K562 (cell line): Measurements from ENCODE around the gene NDUFC2. TPM values are rescaled to one million over a fixed set of nuclear protein-coding genes. Genes with fewer than 3 reads are reported as not detected.

Experiments
- FOS ChIP-seq: IDR thresholded peaks from 3 replicates; pipeline ENCODE4 v1.6.1; 2011; ENCODE audit not compliant: insufficient read length; ENCODE audit errors: extremely low read depth
- NFE2 ChIP-seq: IDR thresholded peaks from 2 replicates; pipeline ENCODE4 v1.6.1; 2014; ENCODE audit warnings: antibody characterized with exemption, low read depth
- SNIP1 ChIP-seq: fragments of 450-650 bp; IDR thresholded peaks from 2 replicates; pipeline ENCODE4 v1.7.1; 2017; ENCODE audit warnings: low read depth, mild to moderate bottlenecking
- TGIF2 ChIP-seq: sonication (generic); formaldehyde crosslinking; IDR thresholded peaks from 2 replicates; pipeline ENCODE4 v1.8.1; 2022; ENCODE audit warnings: mild to moderate bottlenecking, missing genetic modification reagents, moderate library complexity
- ZNF695 ChIP-seq: fragments of 450-650 bp; formaldehyde crosslinking; IDR thresholded peaks from 2 replicates; pipeline ENCODE4 v1.4.0; 2020; ENCODE audit warnings: mild to moderate bottlenecking, moderate library complexity
- ZZZ3 ChIP-seq: fragments of 450-650 bp; IDR thresholded peaks from 2 replicates; pipeline ENCODE4 v1.6.1; 2016; ENCODE audit warnings: antibody characterized with exemption, mild to moderate bottlenecking, moderate library complexity
- polyA plus RNA-seq, 8 experiments: library from polyadenylated mRNA; depleted of rRNA in 4 of 8; stranded (reverse) in 5 of 8; unstranded in 3 of 8; fragments of >200 nt; fragmentation: Nextera tagmentation in 2 of 8; fragmentation: Illumina TruSeq in 1 of 8; extraction: Ambion mirVana in 2 of 8; extraction: Trizol in 1 of 8; gene quantifications; 2 replicates each; pipeline versions ENCODE4 v1.2.1 to v1.2.3, GENCODE V29; 2011 to 2014; ENCODE audit warnings: inconsistent platforms in 1 of 8, missing spikeins in 1 of 8
- total RNA-seq, 7 experiments: library from RNA; depleted of rRNA in 6 of 7; stranded (reverse); fragments of >200 nt in 6 of 7; fragmentation: Illumina TruSeq in 2 of 7; extraction: Trizol in 2 of 7; gene quantifications; 2 replicates each; pipeline versions ENCODE4 v1.2.1 to v1.2.3, GENCODE V29; 2011 to 2021; ENCODE audit warnings: low replicate concordance in 1 of 7
- TF ChIP-seq, protein P1 (sequence below): fragments of 450-650 bp; IDR thresholded peaks from 2 replicates; pipeline ENCODE4 v1.7.1; 2018; ENCODE audit warnings: mild to moderate bottlenecking, low read depth; ENCODE audit not compliant: partially characterized antibody
- TF ChIP-seq, protein P2 (sequence below): sonication (generic); formaldehyde crosslinking; IDR thresholded peaks from 2 replicates; pipeline ENCODE4 v1.8.0; 2022; ENCODE audit warnings: mild to moderate bottlenecking, missing genetic modification reagents
- TF ChIP-seq, protein P3 (sequence below), 2 experiments: fragments of 450-650 bp; IDR thresholded peaks; 2 replicates each; pipeline ENCODE4 v1.6.1; 2016
- TF ChIP-seq, protein P4 (sequence below): fragments of 250-450 bp; sonication (Bioruptor Pico); IDR thresholded peaks from 2 replicates; pipeline ENCODE4 v1.5.0; 2021; ENCODE audit warnings: mild to moderate bottlenecking, borderline replicate concordance
- TF ChIP-seq, protein P5 (sequence below): fragments of 250-450 bp; sonication (Bioruptor Pico); IDR thresholded peaks from 2 replicates; pipeline ENCODE4 v1.9.0; 2021; ENCODE audit warnings: mild to moderate bottlenecking, inconsistent platforms
- TF ChIP-seq, protein P6 (sequence below): fragments of 450-650 bp; conservative IDR thresholded peaks from 2 replicates; pipeline ENCODE4 v1.6.1; 2016; ENCODE audit warnings: missing genetic modification characterization, low read depth, mild to moderate bottlenecking, control low read depth, missing compliant biosample characterization
- TF ChIP-seq, protein P7 (sequence below): fragments of 250-450 bp; sonication (Bioruptor Pico); IDR thresholded peaks from 2 replicates; pipeline ENCODE4 v1.4.0; 2020; ENCODE audit warnings: borderline replicate concordance

The NDUFC2 gene
- total and polyA plus RNA-seq, 9 of the 15 experiments (the other 6 are each of a cell fraction or from before 2014, with no cell fraction given), result 168 to 1,119 (median 442) TPM

DNA sequence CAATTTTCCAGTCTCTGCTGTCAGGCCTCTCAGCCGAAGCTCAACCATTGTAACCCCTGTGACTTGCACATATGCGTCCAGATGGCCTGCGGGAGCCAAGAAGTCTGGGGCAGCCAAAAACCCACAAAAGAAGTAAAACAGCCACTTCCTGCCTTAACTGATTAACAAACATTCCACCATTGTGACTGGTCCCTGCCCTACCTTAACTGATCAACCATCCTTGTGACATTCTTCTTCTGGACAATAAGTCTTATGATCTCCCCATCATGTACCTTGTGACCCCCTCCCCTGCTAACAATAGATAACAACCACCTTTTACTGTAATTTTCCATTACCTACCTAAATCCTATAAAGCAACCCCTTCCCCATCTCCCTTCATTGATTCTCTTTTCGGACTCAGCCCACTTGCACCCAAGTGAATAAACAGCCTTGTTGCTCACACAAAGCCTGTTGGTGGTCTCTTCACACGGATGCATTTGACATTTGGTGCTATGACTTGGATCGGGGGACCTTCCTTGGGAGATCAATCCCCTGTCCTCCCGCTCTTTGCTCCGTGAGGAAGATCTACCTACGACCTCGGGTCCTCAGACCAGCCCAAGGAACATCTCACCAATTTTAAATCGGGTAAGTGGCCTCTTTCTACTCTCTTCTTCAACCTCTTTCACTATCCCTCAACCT lies 1.3 kb upstream of the NDUFC2 start (continued):
- TF ChIP-seq, protein P1, sequence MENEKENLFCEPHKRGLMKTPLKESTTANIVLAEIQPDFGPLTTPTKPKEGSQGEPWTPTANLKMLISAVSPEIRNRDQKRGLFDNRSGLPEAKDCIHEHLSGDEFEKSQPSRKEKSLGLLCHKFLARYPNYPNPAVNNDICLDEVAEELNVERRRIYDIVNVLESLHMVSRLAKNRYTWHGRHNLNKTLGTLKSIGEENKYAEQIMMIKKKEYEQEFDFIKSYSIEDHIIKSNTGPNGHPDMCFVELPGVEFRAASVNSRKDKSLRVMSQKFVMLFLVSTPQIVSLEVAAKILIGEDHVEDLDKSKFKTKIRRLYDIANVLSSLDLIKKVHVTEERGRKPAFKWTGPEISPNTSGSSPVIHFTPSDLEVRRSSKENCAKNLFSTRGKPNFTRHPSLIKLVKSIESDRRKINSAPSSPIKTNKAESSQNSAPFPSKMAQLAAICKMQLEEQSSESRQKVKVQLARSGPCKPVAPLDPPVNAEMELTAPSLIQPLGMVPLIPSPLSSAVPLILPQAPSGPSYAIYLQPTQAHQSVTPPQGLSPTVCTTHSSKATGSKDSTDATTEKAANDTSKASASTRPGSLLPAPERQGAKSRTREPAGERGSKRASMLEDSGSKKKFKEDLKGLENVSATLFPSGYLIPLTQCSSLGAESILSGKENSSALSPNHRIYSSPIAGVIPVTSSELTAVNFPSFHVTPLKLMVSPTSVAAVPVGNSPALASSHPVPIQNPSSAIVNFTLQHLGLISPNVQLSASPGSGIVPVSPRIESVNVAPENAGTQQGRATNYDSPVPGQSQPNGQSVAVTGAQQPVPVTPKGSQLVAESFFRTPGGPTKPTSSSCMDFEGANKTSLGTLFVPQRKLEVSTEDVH, result no peak
- TF ChIP-seq, protein P2, sequence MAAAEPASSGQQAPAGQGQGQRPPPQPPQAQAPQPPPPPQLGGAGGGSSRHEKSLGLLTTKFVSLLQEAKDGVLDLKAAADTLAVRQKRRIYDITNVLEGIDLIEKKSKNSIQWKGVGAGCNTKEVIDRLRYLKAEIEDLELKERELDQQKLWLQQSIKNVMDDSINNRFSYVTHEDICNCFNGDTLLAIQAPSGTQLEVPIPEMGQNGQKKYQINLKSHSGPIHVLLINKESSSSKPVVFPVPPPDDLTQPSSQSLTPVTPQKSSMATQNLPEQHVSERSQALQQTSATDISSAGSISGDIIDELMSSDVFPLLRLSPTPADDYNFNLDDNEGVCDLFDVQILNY (CRISPR knock-in tag), result no peak
- TF ChIP-seq, protein P3, sequence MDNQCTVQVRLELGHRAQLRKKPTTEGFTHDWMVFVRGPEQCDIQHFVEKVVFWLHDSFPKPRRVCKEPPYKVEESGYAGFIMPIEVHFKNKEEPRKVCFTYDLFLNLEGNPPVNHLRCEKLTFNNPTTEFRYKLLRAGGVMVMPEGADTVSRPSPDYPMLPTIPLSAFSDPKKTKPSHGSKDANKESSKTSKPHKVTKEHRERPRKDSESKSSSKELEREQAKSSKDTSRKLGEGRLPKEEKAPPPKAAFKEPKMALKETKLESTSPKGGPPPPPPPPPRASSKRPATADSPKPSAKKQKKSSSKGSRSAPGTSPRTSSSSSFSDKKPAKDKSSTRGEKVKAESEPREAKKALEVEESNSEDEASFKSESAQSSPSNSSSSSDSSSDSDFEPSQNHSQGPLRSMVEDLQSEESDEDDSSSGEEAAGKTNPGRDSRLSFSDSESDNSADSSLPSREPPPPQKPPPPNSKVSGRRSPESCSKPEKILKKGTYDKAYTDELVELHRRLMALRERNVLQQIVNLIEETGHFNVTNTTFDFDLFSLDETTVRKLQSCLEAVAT (IDR thresholded peaks at IDR 0.05), result no peak
- TF ChIP-seq, protein P4, sequence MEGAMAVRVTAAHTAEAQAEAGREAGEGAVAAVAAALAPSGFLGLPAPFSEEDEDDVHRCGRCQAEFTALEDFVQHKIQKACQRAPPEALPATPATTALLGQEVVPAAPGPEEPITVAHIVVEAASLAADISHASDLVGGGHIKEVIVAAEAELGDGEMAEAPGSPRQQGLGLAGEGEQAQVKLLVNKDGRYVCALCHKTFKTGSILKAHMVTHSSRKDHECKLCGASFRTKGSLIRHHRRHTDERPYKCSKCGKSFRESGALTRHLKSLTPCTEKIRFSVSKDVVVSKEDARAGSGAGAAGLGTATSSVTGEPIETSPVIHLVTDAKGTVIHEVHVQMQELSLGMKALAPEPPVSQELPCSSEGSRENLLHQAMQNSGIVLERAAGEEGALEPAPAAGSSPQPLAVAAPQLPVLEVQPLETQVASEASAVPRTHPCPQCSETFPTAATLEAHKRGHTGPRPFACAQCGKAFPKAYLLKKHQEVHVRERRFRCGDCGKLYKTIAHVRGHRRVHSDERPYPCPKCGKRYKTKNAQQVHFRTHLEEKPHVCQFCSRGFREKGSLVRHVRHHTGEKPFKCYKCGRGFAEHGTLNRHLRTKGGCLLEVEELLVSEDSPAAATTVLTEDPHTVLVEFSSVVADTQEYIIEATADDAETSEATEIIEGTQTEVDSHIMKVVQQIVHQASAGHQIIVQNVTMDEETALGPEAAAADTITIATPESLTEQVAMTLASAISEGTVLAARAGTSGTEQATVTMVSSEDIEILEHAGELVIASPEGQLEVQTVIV (CRISPR knock-in tag), result no peak
- TF ChIP-seq SNIP1 (no peak), FOS (no peak), ZNF695 (CRISPR knock-in tag) (no peak), TGIF2 (no peak), NFE2 (peak; percentile 69), ZZZ3 (no peak)
- TF ChIP-seq, protein P5, sequence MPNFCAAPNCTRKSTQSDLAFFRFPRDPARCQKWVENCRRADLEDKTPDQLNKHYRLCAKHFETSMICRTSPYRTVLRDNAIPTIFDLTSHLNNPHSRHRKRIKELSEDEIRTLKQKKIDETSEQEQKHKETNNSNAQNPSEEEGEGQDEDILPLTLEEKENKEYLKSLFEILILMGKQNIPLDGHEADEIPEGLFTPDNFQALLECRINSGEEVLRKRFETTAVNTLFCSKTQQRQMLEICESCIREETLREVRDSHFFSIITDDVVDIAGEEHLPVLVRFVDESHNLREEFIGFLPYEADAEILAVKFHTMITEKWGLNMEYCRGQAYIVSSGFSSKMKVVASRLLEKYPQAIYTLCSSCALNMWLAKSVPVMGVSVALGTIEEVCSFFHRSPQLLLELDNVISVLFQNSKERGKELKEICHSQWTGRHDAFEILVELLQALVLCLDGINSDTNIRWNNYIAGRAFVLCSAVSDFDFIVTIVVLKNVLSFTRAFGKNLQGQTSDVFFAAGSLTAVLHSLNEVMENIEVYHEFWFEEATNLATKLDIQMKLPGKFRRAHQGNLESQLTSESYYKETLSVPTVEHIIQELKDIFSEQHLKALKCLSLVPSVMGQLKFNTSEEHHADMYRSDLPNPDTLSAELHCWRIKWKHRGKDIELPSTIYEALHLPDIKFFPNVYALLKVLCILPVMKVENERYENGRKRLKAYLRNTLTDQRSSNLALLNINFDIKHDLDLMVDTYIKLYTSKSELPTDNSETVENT, result no peak
- TF ChIP-seq, protein P6, sequence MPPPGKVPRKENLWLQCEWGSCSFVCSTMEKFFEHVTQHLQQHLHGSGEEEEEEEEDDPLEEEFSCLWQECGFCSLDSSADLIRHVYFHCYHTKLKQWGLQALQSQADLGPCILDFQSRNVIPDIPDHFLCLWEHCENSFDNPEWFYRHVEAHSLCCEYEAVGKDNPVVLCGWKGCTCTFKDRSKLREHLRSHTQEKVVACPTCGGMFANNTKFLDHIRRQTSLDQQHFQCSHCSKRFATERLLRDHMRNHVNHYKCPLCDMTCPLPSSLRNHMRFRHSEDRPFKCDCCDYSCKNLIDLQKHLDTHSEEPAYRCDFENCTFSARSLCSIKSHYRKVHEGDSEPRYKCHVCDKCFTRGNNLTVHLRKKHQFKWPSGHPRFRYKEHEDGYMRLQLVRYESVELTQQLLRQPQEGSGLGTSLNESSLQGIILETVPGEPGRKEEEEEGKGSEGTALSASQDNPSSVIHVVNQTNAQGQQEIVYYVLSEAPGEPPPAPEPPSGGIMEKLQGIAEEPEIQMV (tag), result no peak
- TF ChIP-seq, protein P7, sequence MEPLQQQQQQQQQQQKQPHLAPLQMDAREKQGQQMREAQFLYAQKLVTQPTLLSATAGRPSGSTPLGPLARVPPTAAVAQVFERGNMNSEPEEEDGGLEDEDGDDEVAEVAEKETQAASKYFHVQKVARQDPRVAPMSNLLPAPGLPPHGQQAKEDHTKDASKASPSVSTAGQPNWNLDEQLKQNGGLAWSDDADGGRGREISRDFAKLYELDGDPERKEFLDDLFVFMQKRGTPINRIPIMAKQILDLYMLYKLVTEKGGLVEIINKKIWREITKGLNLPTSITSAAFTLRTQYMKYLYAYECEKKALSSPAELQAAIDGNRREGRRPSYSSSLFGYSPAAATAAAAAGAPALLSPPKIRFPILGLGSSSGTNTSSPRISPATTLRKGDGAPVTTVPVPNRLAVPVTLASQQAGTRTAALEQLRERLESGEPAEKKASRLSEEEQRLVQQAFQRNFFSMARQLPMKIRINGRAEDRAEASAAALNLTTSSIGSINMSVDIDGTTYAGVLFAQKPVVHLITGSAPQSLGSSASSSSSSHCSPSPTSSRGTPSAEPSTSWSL (CRISPR knock-in tag), result no peak
